ENCODE data around the gene UBE2D1. TPM values are rescaled to one million over a fixed set of nuclear protein-coding genes. Genes with fewer than 3 reads are reported as not detected.

The UBE2D1 gene
- total RNA-seq, 1 donor from 2014 or later = 5.9 TPM

Other genes starting within 250 kb of the UBE2D1 start
- 5.6 and 6.0 TPM in 2 replicates for gene IPMK, start 67.1 kb upstream of the UBE2D1 start, total RNA-seq
- 20.3 and 26.0 TPM in 2 replicates for gene CISD1, start 65.8 kb upstream of the UBE2D1 start, total RNA-seq
- gene TFAM, start 50.4 kb downstream of the UBE2D1 start, total RNA-seq = 25.8 and 37.4 TPM in 2 replicates
- gene BICC1, start 177.9 kb downstream of the UBE2D1 start, total RNA-seq = under 0.01 TPM in 1 of 2 replicates, not detected in the other